Inflammatory macrophage treated with lipopolysaccharide for 4 hours (primary cell): ENCODE results near the gene SOX8.

Experiments used
- DNase-seq: peaks from one replicate; pipeline ENCODE4 v3.0.0-alpha.2; 2020

Gene SOX8

DNA sequence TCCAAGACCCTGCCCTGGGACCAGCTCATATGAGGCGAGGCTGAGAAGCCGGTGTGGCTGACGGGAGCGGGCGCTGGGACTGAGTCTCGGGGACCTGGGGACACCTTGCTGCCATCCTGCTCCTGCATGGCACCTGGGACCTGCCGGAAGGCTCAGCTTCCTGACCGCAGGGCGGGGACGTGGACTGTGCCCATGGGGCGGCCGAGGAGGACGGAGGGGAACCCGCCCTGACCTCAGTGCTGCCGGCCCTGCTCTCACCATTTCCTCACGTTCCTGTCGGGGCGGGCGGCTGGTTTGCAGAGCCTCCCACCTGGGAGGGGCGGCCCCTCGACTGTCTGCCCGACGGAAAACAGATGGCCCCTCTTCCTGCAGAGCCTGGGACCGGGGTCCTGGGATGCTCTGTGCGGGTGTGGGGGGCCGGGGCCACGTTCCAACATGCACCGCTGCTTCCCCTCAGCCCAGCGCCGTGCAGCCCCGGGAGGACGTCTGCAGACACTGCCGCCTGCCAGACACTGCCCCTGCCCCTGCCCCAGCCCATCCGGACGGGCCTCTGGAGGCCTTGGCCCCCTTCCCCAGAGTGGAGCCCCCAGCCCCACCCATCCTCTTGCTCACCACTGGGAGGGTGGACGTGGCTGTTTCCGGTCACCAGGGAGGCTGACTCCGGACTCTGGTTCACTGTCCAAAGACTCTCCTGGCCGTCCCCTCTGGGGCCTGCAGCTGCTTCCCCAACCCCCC is 47.1 kb downstream of the SOX8 start:
- no peak for DNase-seq

DNA sequence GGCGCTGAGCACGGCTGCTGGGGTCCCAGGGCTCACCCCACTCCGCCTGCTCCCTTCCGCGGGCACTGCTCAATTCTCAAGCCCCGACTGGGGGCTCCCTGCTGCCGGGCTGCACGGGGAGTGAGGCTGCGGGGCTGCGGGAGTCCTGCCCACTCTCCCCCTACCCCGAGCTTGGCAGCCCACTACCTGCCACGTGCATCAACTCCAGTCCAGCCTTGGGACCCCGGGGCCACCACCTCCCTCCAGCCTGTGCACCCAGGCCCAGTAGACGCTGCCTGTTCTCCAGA is 47.6 kb downstream of the SOX8 start:
- DNase-seq = no peak

DNA sequence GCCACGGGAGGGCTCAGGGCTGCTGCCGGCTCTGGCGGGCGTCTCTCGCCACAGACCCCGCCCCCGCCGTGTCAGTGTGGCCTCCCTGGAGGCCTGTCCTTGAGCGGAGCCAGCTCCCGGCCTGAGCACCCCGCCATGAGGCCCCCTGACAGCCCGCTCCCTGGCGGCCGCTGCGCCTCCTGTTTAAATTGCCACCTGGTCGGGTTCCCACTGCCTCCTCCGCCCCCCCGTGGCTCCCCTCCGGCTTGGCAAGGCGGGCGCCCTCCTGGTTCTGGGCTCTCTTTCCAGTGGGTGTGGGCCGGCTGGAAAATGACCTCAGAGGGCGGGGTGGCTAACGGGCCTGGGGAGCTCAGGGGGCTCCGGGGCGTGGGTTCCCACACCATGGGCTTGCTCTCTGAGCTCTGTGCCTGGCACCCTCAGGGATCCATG is 48.9 kb downstream of the SOX8 start:
- DNase-seq = no peak

DNA sequence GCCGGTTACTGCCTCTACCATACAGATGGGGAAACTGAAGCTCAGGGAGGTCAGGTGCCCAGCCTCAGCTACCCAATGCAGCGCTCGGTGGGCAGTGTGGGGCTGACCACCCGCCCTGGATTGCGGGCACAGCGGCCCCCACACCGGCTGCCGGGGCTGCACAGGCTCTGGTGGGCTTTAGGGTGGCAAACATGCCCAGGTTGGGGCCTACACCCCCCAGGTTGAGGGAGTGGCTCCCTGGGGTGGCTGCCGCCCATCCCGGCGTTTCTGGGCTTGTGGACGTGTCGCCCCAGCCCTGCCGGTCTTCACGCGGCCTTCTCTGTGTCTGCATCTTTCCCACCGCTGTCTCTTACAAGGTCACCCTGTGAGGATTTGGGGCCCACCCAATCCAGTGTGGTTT is 50.1 kb downstream of the SOX8 start:
- DNase-seq = no peak

DNA sequence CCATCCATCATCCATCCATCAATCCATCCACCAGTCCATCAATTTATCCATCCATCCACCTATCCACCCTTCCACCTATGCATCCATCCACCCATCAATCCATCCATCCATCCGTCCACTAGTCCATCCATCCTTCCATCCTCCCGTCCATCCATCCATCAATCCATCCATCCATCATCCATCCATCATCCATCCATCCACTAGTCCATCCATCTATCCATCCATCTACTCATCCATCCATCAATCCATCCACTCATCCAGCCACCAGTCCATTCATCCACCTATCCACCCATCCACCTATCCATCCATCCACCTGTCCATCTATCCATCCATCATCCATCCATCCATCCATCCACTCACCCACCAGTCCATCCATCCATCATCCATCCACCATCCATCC is 51.0 kb downstream of the SOX8 start:
- DNase-seq = no peak

DNA sequence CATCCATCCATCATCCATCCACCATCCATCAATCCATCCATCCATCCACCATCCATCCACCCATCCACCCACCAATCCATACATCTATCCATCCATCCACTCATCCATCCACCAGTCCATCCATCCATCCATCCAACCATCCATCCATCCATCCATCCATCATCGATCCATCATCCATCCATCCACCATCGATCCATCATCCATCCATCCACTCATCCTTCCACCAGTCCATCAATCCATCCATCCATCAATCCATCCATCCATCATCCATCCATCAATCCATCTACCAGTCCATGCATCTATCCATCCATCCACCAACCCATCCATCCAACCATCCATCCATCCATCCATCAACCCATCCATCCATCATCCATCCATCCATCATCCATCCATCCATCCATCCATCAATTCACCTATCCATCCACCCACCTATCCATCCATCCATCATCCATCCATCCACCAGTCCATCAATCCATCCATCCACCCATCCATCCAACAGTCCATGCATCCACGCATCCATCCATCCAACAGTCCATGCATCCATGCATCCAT is 51.6 kb downstream of the SOX8 start:
- no peak for DNase-seq

DNA sequence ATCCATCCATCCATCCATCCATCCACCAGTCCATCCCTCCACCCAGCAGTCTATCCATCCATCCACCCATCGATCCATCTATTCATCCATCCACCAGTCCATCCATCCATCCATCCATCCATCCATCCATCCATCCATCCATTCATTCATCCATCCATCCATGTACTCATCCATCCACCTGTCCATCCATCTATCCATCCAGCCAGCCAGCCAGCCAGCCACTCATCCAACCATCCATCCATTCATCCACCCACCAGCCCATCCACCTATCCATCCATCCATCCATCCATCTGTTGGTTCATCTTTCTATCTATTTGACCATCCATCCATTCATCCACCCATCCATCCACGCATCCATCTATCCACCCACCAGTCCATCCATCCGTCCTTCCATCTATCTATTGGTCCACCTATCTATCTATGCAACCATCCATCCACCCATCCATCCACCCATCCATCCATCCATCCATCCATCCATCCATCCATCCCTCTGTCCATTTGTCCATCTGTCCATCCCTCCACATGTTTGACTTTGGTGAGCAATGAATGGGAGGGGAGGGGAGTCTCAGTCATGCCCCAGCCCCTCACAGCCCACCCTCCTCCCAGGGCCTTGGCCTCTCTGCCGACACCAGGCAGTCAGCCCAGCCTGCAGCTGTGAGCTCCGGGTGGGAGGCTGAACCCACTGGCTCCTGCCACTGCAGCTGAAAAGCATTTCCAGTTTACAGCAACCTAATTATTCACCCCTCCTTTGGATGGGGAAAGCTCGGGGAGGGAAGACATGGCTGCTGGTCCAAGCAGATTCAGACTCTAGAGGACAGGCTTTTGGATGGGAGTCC is 52.9 kb downstream of the SOX8 start:
- DNase-seq = no peak

DNA sequence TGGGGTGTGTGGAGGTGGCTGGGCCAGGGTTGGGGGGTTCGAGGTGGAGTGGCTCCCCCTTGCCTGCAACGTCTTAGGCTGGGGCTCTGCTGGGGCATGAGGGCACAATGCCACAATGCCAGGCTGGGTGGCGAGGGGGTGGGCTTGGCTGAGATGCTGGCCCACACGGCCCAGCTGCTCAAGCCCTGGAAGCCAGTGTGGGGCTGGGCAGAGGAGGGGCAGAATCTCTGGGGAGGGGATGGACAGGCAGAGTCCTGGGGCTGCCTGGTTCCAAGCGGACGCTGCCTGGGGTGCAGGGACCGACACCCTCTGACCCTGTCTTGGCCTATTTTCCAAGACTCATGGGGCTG is 53.5 kb downstream of the SOX8 start:
- DNase-seq = no peak

DNA sequence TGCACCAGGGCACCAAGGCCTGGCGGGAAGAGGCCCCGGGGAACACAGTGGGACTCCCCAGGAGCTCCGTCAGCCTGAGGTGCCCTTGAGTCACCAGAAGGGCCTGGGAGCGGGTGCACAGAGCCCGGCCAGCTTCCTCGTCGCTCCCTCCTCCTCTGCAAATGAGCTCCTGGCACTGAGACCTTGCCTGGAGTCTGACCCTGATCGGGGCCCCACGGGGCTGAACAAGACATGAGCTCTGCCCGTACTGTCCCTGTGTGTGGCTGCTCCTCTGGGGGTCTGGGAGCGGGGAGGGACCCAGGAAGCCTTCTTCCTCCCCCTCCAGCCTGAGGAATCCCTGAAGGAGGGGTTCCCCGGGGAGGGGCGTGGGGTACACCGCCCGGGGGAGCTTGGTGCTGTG is 54.6 kb downstream of the SOX8 start:
- no peak for DNase-seq
